ENCODE data around the gene ARL14EPL.

Gene ARL14EPL

GRCh38 chr5:116045821-116046220, 13.5 kb downstream of the ARL14EPL start:
- no peaks in the 10 kb centered on the region for H3K36me3 ChIP-seq (ENCODE audit: control insufficient read depth in 1 of 2, insufficient read depth in 2 of 2, low read length in 2 of 2)
- H3K4me3 ChIP-seq (ENCODE audit: low read depth in 1 of 2, low read length in 2 of 2): no peak overlapping the region
- H3K27ac ChIP-seq (ENCODE audit: low read depth, low read length): no peak overlapping the region
- no peaks in the 10 kb centered on the region for H3K27me3 ChIP-seq (ENCODE audit: control insufficient read depth in 1 of 2, insufficient read depth in 2 of 2, low read length in 2 of 2)
- no peaks in the 10 kb centered on the region for H3K4me1 ChIP-seq (ENCODE audit: control insufficient read depth in 1 of 2, insufficient read depth in 2 of 2, low read length in 2 of 2)
- no peaks in the 10 kb centered on the region for H3K9me3 ChIP-seq (ENCODE audit: control insufficient read depth in 1 of 2, low read length in 2 of 2)
- no peak overlapping the region for H3K9ac ChIP-seq (ENCODE audit: low read depth in 1 of 2, low read length in 2 of 2)

- H3K36me3 ChIP-seq (ENCODE audit: control insufficient read depth in 1 of 2, insufficient read depth in 2 of 2, low read length in 2 of 2): no peaks in the 10 kb centered on the region
- no peaks in the 10 kb centered on the region for H3K27me3 ChIP-seq (ENCODE audit: control insufficient read depth in 1 of 2, insufficient read depth in 2 of 2, low read length in 2 of 2)
- no peaks in the 10 kb centered on the region for H3K4me1 ChIP-seq (ENCODE audit: control insufficient read depth in 1 of 2, insufficient read depth in 2 of 2, low read length in 2 of 2)
- H3K4me3 ChIP-seq (ENCODE audit: low read depth in 1 of 2, low read length in 2 of 2): no peak overlapping the region
- no peaks in the 10 kb centered on the region for H3K9me3 ChIP-seq (ENCODE audit: control insufficient read depth in 1 of 2, low read length in 2 of 2)
- no peak overlapping the region for H3K27ac ChIP-seq (ENCODE audit: low read depth, low read length)
- no peak overlapping the region for H3K9ac ChIP-seq (ENCODE audit: low read depth in 1 of 2, low read length in 2 of 2)
Measured at GRCh38 chr5:116046261-116046660, 14.0 kb downstream of the ARL14EPL start.

- Histone ChIP-seq H3K36me3 (ENCODE audit: control insufficient read depth in 1 of 2, insufficient read depth in 2 of 2, low read length in 2 of 2) (no peaks in the 10 kb centered on the region), H3K27me3 (ENCODE audit: control insufficient read depth in 1 of 2, insufficient read depth in 2 of 2, low read length in 2 of 2) (no peaks in the 10 kb centered on the region), H3K4me1 (ENCODE audit: control insufficient read depth in 1 of 2, insufficient read depth in 2 of 2, low read length in 2 of 2) (no peaks in the 10 kb centered on the region), H3K9me3 (ENCODE audit: control insufficient read depth in 1 of 2, low read length in 2 of 2) (no peaks in the 10 kb centered on the region), H3K9ac (ENCODE audit: low read depth in 1 of 2, low read length in 2 of 2) (no peak overlapping the region), H3K4me3 (ENCODE audit: low read depth in 1 of 2, low read length in 2 of 2) (no peak overlapping the region), H3K27ac (ENCODE audit: low read depth, low read length) (no peak overlapping the region)
Measured at GRCh38 chr5:116046823-116047222, 14.6 kb downstream of the ARL14EPL start.

- H3K27ac ChIP-seq (ENCODE audit: low read depth, low read length): no peak overlapping the region
- H3K36me3 ChIP-seq (ENCODE audit: control insufficient read depth in 1 of 2, insufficient read depth in 2 of 2, low read length in 2 of 2): no peaks in the 10 kb centered on the region
- H3K4me1 ChIP-seq (ENCODE audit: control insufficient read depth in 1 of 2, insufficient read depth in 2 of 2, low read length in 2 of 2): no peaks in the 10 kb centered on the region
- no peak overlapping the region for H3K9ac ChIP-seq (ENCODE audit: low read depth in 1 of 2, low read length in 2 of 2)
- no peaks in the 10 kb centered on the region for H3K9me3 ChIP-seq (ENCODE audit: control insufficient read depth in 1 of 2, low read length in 2 of 2)
- no peak overlapping the region for H3K4me3 ChIP-seq (ENCODE audit: low read depth in 1 of 2, low read length in 2 of 2)
- peaks cover 0 to 3% of the 10 kb centered on the region in 2 donors for H3K27me3 ChIP-seq (ENCODE audit: control insufficient read depth in 1 of 2, insufficient read depth in 2 of 2, low read length in 2 of 2)
Measured at GRCh38 chr5:116058346-116058936, 26.2 kb downstream of the ARL14EPL start.

GRCh38 chr5:116062352-116062751, 30.1 kb downstream of the ARL14EPL start:
- Histone ChIP-seq H3K27ac (ENCODE audit: low read depth, low read length) (no peak overlapping the region), H3K36me3 (ENCODE audit: control insufficient read depth in 1 of 2, insufficient read depth in 2 of 2, low read length in 2 of 2) (no peaks in the 10 kb centered on the region), H3K9ac (ENCODE audit: low read depth in 1 of 2, low read length in 2 of 2) (no peak overlapping the region), H3K9me3 (ENCODE audit: control insufficient read depth in 1 of 2, low read length in 2 of 2) (no peaks in the 10 kb centered on the region), H3K27me3 (ENCODE audit: control insufficient read depth in 1 of 2, insufficient read depth in 2 of 2, low read length in 2 of 2) (peaks cover 0 to 8% of the 10 kb centered on the region in 2 donors), H3K4me1 (ENCODE audit: control insufficient read depth in 1 of 2, insufficient read depth in 2 of 2, low read length in 2 of 2) (no peaks in the 10 kb centered on the region), H3K4me3 (ENCODE audit: low read depth in 1 of 2, low read length in 2 of 2) (no peak overlapping the region)

- peaks cover 0 to 8% of the 10 kb centered on the region in 2 donors for H3K27me3 ChIP-seq (ENCODE audit: control insufficient read depth in 1 of 2, insufficient read depth in 2 of 2, low read length in 2 of 2)
- no peak overlapping the region for H3K9ac ChIP-seq (ENCODE audit: low read depth in 1 of 2, low read length in 2 of 2)
- no peak overlapping the region for H3K27ac ChIP-seq (ENCODE audit: low read depth, low read length)
- H3K4me1 ChIP-seq (ENCODE audit: control insufficient read depth in 1 of 2, insufficient read depth in 2 of 2, low read length in 2 of 2): no peaks in the 10 kb centered on the region
- no peak overlapping the region for H3K4me3 ChIP-seq (ENCODE audit: low read depth in 1 of 2, low read length in 2 of 2)
- no peaks in the 10 kb centered on the region for H3K9me3 ChIP-seq (ENCODE audit: control insufficient read depth in 1 of 2, low read length in 2 of 2)
- H3K36me3 ChIP-seq (ENCODE audit: control insufficient read depth in 1 of 2, insufficient read depth in 2 of 2, low read length in 2 of 2): no peaks in the 10 kb centered on the region
Measured at GRCh38 chr5:116063950-116064349, 31.7 kb downstream of the ARL14EPL start.

GRCh38 chr5:116068028-116068632, 35.9 kb downstream of the ARL14EPL start:
- peaks cover 0 to 5% of the 10 kb centered on the region in 2 donors for H3K27me3 ChIP-seq (ENCODE audit: control insufficient read depth in 1 of 2, insufficient read depth in 2 of 2, low read length in 2 of 2)
- H3K36me3 ChIP-seq (ENCODE audit: control insufficient read depth in 1 of 2, insufficient read depth in 2 of 2, low read length in 2 of 2): no peaks in the 10 kb centered on the region
- no peak overlapping the region for H3K27ac ChIP-seq (ENCODE audit: low read depth, low read length)
- no peaks in the 10 kb centered on the region for H3K9me3 ChIP-seq (ENCODE audit: control insufficient read depth in 1 of 2, low read length in 2 of 2)
- no peaks in the 10 kb centered on the region for H3K4me1 ChIP-seq (ENCODE audit: control insufficient read depth in 1 of 2, insufficient read depth in 2 of 2, low read length in 2 of 2)
- no peak overlapping the region for H3K9ac ChIP-seq (ENCODE audit: low read depth in 1 of 2, low read length in 2 of 2)
- no peak overlapping the region for H3K4me3 ChIP-seq (ENCODE audit: low read depth in 1 of 2, low read length in 2 of 2)

- no peak overlapping the region for H3K9ac ChIP-seq (ENCODE audit: low read depth in 1 of 2, low read length in 2 of 2)
- H3K27me3 ChIP-seq (ENCODE audit: control insufficient read depth in 1 of 2, insufficient read depth in 2 of 2, low read length in 2 of 2): peaks cover 0 to 5% of the 10 kb centered on the region in 2 donors
- no peak overlapping the region for H3K27ac ChIP-seq (ENCODE audit: low read depth, low read length)
- no peaks in the 10 kb centered on the region for H3K9me3 ChIP-seq (ENCODE audit: control insufficient read depth in 1 of 2, low read length in 2 of 2)
- no peaks in the 10 kb centered on the region for H3K36me3 ChIP-seq (ENCODE audit: control insufficient read depth in 1 of 2, insufficient read depth in 2 of 2, low read length in 2 of 2)
- no peak overlapping the region for H3K4me3 ChIP-seq (ENCODE audit: low read depth in 1 of 2, low read length in 2 of 2)
- H3K4me1 ChIP-seq (ENCODE audit: control insufficient read depth in 1 of 2, insufficient read depth in 2 of 2, low read length in 2 of 2): no peaks in the 10 kb centered on the region
Measured at GRCh38 chr5:116071211-116071610, 38.9 kb downstream of the ARL14EPL start.

GRCh38 chr5:116075191-116075831, 43.0 kb downstream of the ARL14EPL start:
- Histone ChIP-seq H3K4me3 (ENCODE audit: low read depth in 1 of 2, low read length in 2 of 2) (no peak overlapping the region), H3K36me3 (ENCODE audit: control insufficient read depth in 1 of 2, insufficient read depth in 2 of 2, low read length in 2 of 2) (no peaks in the 10 kb centered on the region), H3K9me3 (ENCODE audit: control insufficient read depth in 1 of 2, low read length in 2 of 2) (no peaks in the 10 kb centered on the region), H3K27me3 (ENCODE audit: control insufficient read depth in 1 of 2, insufficient read depth in 2 of 2, low read length in 2 of 2) (no peaks in the 10 kb centered on the region), H3K4me1 (ENCODE audit: control insufficient read depth in 1 of 2, insufficient read depth in 2 of 2, low read length in 2 of 2) (no peaks in the 10 kb centered on the region), H3K27ac (ENCODE audit: low read depth, low read length) (no peak overlapping the region), H3K9ac (ENCODE audit: low read depth in 1 of 2, low read length in 2 of 2) (no peak overlapping the region)

GRCh38 chr5:116076496-116076895, 44.2 kb downstream of the ARL14EPL start:
- no peak overlapping the region for H3K4me3 ChIP-seq (ENCODE audit: low read depth in 1 of 2, low read length in 2 of 2)
- H3K27ac ChIP-seq (ENCODE audit: low read depth, low read length): no peak overlapping the region
- H3K27me3 ChIP-seq (ENCODE audit: control insufficient read depth in 1 of 2, insufficient read depth in 2 of 2, low read length in 2 of 2): no peaks in the 10 kb centered on the region
- no peak overlapping the region for H3K9ac ChIP-seq (ENCODE audit: low read depth in 1 of 2, low read length in 2 of 2)
- no peaks in the 10 kb centered on the region for H3K9me3 ChIP-seq (ENCODE audit: control insufficient read depth in 1 of 2, low read length in 2 of 2)
- no peaks in the 10 kb centered on the region for H3K36me3 ChIP-seq (ENCODE audit: control insufficient read depth in 1 of 2, insufficient read depth in 2 of 2, low read length in 2 of 2)
- H3K4me1 ChIP-seq (ENCODE audit: control insufficient read depth in 1 of 2, insufficient read depth in 2 of 2, low read length in 2 of 2): no peaks in the 10 kb centered on the region

Measured in duodenal mucosa (tissue), 2 donors.